T-helper 22 cell (primary cell): Measurements from ENCODE around the gene SENP1.
A peak's percentile ranks its signal among the peaks of the same experiment; 100 is the strongest.
"Not testable (repeated sequence)": the region's sequence is repeated elsewhere in the genome, so short reads cannot be mapped to it uniquely, and the experiment has no call there.

Source experiments
- DNase-seq: peaks from one replicate; pipeline ENCODE4 v3.0.0-alpha.2; 2020; ENCODE audit warnings: low read depth

SENP1 gene

GRCh38 chr12:48105867-48106680 lies at the start of gene SENP1:
SENP1 (minus strand) TSS chr12:48106079; CDS start chr12:48101472, 4,607 bp downstream.
- peak; percentile 82 for DNase-seq

- no peak for DNase-seq
Observed at GRCh38 chr12:48151103-48151771, 45.4 kb upstream of the SENP1 start.

GRCh38 chr12:48145981-48146380 lies 40.1 kb upstream of the SENP1 start:
- DNase-seq: no peak

GRCh38 chr12:48143898-48144297 lies 38.0 kb upstream of the SENP1 start:
- no peak for DNase-seq

- DNase-seq: no peak
Observed at GRCh38 chr12:48142818-48143674, 37.2 kb upstream of the SENP1 start.

- no peak for DNase-seq
Observed at GRCh38 chr12:48135027-48135426, 29.1 kb upstream of the SENP1 start.

- no peak for DNase-seq
Observed at GRCh38 chr12:48132826-48133225, 26.9 kb upstream of the SENP1 start.

- DNase-seq: no peak
Observed at GRCh38 chr12:48131517-48131916, 25.6 kb upstream of the SENP1 start.

GRCh38 chr12:48129376-48129775 lies 23.5 kb upstream of the SENP1 start:
- no peak for DNase-seq

- no peak for DNase-seq
Observed at GRCh38 chr12:48128800-48129199, 22.9 kb upstream of the SENP1 start.

- no peak for DNase-seq
Observed at GRCh38 chr12:48126953-48127630, 21.2 kb upstream of the SENP1 start.

GRCh38 chr12:48125985-48126384 lies 20.1 kb upstream of the SENP1 start:
- DNase-seq: no peak

GRCh38 chr12:48125542-48125941 lies 19.7 kb upstream of the SENP1 start:
- not testable (repeated sequence) for DNase-seq

GRCh38 chr12:48123169-48123568 lies 17.3 kb upstream of the SENP1 start:
- no peak for DNase-seq

- DNase-seq: no peak
Observed at GRCh38 chr12:48122065-48122834, 16.4 kb upstream of the SENP1 start.

GRCh38 chr12:48121522-48121921 lies 15.6 kb upstream of the SENP1 start:
- DNase-seq: no peak

GRCh38 chr12:48119834-48120195 lies 13.9 kb upstream of the SENP1 start:
- no peak for DNase-seq

GRCh38 chr12:48119078-48119833 lies 13.4 kb upstream of the SENP1 start, which contains the start of gene PFKM:
PFKM (plus strand) TSS chr12:48119364; CDS start chr12:48122775, 3,411 bp downstream.
- peak; percentile 51 for DNase-seq

- no peak for DNase-seq
Observed at GRCh38 chr12:48118284-48118871, 12.5 kb upstream of the SENP1 start.

GRCh38 chr12:48115957-48116356 lies 10.1 kb upstream of the SENP1 start:
- DNase-seq: no peak
